AG09319 (cell line): ENCODE data around the gene FIBP.
A peak's percentile ranks its signal among the peaks of the same experiment; 100 is the strongest.
"Not testable (repeated sequence)": the region's sequence is repeated elsewhere in the genome, so short reads cannot be mapped to it uniquely, and the experiment has no call there.

Experiments used
- DNase-seq: peaks from one replicate; pipeline ENCODE4 v3.0.0-alpha.2; 2010; ENCODE audit warnings: low read depth; ENCODE audit errors: extremely low read depth
- CTCF ChIP-seq: IDR thresholded peaks from 2 replicates; pipeline ENCODE4 v1.5.1; 2011; ENCODE audit warnings: low read depth, mild to moderate bottlenecking, inconsistent platforms, low read length, moderate library complexity

FIBP gene

GRCh38 chr11:65894034-65894591 lies 5.8 kb upstream of the FIBP start:
- no peak for TF ChIP-seq CTCF
- DNase-seq, result no peak

GRCh38 chr11:65892661-65893317 lies 4.5 kb upstream of the FIBP start:
- no peak for TF ChIP-seq CTCF
- no peak for DNase-seq

- DNase-seq, result not testable (repeated sequence)
Observed at GRCh38 chr11:65892137-65892540, 3.9 kb upstream of the FIBP start.

GRCh38 chr11:65891219-65892136 lies 3.2 kb upstream of the FIBP start:
- no peak for DNase-seq

GRCh38 chr11:65890324-65891218 lies 2.3 kb upstream of the FIBP start, which contains the start of gene CCDC85B:
Gene CCDC85B (plus strand): TSS chr11:65890673. CDS start chr11:65890784, 111 bp downstream.
- peak; percentile 93 for DNase-seq
- TF ChIP-seq CTCF, result no peak

More at GRCh38 chr11:65891219-65892136, 3.2 kb upstream of the FIBP start:
- peak; percentile 32 for TF ChIP-seq CTCF

- no peak for TF ChIP-seq CTCF
- DNase-seq, result no peak
Observed at GRCh38 chr11:65887723-65888162, 528 bp downstream of the FIBP start.
